GM21526 (cell line): ENCODE measurements around the gene CCDC87.
A peak's percentile ranks its signal among the peaks of the same experiment; 100 is the strongest.
"Not testable (repeated sequence)": the region's sequence is repeated elsewhere in the genome, so short reads cannot be mapped to it uniquely, and the experiment has no call there.

Experiments
- ATAC-seq: cut with Tn5 transposase; IDR thresholded peaks from one replicate; pipeline ENCODE4 v1.9.1; 2021; ENCODE audit warnings: moderate library complexity; ENCODE audit not compliant: unreplicated experiment, low FRiP score

Gene CCDC87

DNA sequence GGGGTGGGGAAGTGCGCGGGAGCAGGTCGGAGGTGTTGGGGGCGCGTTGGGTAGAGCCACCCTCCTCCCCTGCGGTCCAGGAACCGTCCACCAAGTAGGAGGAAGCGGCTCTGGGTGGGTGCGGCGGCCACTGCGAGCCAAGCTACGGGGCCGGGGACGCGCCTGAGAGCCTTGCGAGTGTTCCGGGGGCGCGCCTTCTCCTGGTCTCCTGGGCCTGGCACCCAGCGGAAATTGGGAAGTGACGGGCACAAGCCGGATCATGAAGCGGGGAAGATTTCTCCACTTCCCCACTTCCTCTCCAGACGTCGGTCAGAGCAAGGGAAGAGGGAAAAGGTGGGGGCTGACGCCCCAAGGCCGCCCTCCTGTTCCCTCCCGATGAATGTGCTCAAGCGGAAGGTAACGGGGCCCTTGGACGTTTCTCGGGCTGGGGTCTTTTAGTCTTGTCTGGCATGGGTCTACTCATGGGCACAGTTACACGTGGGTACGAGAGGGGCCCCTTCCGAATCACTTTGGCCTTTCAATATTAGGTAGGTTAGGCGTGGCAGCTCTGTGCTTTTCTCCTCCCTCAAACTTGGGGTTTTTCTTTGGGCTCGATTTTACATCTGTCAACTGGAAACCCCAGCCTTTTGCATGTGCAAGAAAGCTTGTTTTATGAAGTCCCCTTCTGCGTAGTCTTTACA lies 24.4 kb upstream of the CCDC87 start:
- peak; percentile 4 for ATAC-seq

DNA sequence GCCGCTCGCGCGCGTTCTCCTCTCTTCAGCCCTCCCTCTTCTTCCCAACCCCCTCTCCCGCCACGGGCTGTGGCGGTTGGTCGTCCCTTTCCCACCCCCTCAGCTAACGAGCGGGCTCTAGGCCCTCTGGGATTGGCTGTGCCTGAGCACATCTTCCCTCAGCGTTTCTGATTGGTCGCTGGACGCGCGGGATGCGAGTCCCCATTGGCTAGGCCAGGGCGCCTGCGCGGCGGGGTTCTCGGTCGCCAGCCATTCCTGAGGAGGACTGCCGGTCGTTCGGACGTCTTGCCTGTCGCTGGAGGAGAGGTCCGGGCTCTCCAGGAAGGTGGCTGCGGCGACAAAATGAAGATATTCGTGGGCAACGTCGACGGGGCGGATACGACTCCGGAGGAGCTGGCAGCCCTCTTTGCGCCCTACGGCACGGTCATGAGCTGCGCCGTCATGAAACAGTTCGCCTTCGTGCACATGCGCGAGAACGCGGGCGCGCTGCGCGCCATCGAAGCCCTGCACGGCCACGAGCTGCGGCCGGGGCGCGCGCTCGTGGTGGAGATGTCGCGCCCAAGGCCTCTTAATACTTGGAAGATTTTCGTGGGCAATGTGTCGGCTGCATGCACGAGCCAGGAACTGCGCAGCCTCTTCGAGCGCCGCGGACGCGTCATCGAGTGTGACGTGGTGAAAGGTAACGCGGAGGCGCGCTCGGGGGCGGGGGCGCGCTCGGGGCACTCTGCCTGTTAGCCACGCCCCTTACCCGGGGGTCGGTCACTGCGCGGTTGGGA lies 23.7 kb upstream of the CCDC87 start, which contains the start of gene RBM14:
RBM14 (plus strand) TSS at position 252 of the 776 bp plus-strand sequence; CDS start at position 343, 91 bp downstream.
- peak; percentile 76 for ATAC-seq

DNA sequence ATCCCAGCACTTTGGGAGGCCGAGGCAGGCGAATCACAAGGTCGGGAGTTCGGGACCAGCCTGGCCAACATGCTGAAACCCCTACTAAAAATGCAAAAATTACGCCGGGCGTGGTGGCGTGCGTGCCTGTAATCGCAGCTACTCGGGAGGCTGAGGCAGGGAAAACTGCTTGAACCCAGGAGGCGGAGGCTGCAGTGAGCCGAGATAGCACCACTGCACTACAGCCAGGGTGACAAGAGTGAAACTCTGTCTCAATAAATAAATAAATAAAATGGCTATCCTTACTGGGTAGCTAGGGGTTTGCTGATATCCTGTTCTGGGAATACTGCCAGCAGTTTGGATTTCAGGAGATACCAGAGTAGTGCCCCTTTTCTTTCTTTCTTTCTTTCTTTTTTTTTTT lies 21.2 kb upstream of the CCDC87 start:
- ATAC-seq = no peak

DNA sequence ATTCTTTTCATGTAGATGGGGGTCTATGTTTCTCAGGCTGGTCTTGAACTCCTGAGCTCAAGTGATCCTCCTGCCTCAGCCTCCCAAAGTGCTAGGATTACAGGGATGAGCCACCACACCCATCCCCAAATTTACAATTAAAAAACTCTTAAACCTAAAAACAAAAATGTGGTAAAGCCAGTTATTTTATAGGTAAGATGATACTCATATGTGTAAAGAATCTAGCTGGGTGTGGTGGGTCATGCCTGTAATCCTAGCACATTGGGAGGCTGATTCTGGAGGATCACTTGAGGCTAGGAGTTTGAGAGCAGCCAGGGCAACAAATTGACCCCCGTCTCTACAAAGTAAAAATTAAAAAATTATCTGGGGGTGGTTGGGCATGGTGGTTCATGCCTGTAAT lies 19.6 kb upstream of the CCDC87 start:
- ATAC-seq = no peak

DNA sequence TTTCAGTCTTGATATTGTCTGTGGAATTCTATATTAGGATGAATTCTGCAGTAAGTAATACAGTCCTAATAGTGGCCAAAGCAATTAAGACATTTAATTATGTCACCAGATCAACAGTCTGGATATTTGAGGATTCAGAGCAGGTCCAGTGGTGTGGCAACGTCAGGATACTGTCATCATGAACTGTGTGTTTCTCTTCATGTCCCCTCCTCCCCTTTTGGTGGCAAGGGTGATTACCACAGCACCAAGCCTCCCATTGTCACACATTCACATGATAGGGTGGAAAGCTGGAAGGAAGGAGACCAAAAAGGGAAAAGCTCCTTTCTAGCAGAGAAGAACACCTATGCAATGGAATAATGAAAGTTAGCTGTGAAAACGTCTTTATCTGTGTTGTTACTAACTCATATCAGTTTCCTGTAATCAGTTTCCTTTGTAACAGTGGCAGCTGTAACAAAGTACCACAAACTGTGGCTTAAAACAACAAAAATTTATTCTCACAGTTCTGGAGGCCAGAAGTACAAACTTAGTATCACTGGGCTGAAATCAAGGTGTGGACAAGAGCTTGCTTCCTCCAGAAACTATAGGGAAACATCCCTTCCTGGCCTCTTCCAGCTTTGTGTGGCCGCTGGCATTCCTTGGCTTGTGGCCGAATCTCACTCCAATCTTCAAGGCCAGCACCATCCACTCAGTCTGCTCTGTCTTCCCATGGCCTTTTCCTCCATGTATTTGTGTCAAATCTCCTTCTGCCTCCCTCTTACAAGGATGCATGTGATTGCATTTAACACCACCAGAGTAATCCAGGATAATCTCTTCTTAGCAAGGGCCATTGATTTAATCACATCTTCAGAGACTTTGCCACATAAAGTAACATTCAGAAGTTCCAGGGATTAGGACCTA lies 17.1 kb upstream of the CCDC87 start:
- no peak for ATAC-seq

DNA sequence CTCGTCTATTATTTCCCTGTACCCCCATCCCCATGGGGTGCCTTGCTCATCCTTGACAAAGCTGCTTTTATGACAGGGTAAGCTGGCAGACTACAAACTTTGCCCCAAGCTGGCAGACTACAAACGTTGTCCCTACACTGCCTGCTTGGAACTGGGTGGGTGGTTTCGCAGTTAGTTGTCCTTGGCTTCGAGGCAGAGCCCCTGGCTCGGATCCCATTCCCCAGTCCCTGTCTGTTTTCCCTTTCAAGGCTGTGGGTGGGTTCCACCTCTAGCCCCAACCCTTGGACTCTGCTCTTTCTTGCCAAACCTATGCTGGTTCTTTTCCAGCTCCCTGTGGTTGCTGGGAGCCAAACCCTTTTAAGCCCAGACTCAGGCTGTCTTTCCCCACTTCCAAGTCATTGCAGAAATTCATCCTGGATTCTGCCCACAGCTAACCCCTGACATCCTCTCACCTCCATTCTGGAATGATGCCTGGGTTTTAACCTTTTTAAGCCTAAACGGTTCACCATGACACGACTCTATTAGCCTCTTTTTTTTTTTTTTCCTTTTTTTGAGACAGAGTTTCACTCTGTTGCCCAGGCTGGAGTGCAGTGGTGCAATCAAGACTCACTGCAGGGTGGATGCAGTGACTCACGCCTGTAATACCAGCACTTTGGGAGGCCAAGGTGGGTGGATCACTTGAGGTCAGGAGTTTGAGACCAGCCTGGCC lies 14.4 kb upstream of the CCDC87 start:
- no peak for ATAC-seq

DNA sequence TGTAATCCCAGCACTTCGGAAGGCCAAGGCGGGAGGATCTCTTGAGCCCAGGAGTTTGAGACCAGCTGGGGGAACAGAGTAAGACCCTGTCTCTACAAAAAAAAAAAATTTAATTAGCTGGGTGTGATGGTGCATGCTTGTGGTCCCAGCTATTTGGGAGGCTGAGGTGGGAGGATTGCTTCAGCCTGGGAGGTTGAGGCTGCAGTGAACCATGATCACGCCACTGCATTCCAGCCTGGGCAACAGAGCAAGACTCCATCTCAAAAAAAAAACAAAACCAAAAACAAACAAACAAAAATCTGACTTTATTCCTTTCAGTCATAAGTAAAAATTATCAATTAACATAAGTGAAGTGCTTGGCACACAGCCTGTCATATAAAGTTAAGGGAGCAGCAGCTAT lies 13.7 kb upstream of the CCDC87 start:
- not testable (repeated sequence) for ATAC-seq

DNA sequence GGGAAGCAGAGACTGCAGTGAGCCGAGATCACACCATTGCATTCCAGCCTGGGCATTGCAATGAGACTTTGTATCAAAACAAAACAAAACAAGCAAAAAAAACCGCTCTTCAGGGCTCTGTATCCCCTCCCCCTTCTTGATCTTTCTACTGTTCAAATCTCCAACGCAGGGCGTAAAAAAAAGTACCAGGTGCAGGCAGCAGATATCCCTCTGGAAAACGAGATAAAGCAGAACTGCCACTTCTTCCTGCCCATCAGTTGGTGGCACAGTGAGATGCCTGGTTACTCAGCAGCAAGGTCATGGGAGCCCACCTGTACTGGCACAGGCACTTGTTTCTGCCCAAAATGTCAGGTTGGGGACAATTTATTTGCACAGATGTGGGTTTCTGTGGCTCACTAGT lies 11.3 kb upstream of the CCDC87 start:
- no peak for ATAC-seq

DNA sequence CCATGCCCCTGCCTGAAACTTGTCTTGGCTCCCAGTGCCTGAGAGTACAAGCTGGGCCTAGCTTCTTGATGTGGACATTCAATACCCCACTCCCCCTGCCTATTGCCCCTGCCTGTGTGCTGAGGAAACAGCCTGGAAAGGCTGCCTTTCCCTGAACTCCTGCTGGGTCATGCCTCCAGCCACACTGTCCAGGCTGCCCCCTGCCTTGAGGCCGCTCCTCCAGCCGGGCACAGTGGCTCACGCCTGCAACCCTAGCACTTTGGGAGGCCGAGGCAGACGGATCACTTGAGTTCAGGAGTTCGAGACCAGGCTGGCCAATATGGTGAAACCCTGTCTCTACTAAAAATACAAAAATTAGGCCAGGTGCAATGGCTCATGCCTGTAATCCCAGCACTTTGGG lies 10.2 kb upstream of the CCDC87 start:
- ATAC-seq = no peak

DNA sequence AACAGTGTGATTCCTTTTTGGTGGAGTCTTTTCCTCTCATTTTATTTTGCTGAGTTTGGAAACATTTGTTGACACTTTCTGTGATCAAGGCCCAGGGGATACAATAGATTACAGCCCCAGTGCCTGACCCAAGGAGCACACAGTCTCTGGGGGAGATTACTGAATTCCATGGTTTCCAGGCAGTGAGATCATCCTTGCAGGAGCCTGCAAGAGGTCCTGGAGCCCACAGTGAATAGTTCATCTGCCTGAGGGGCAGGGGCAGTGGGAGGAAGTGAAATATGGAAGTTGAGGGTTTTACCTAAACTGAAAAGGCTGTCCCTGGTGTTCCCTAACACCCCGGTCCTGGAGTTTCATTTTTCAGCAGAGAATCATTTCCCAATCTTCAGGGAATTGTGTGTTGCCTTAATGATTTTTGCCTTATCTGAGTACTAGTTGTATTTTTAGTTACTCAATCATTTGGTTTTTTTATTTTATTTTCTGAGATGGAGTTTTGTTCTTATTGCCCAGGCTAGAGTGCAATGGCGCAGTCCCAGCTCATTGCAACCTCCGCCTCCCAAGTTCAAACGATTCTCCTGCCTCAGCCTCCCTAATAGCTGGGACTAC lies 7.9 kb upstream of the CCDC87 start:
- ATAC-seq = no peak

DNA sequence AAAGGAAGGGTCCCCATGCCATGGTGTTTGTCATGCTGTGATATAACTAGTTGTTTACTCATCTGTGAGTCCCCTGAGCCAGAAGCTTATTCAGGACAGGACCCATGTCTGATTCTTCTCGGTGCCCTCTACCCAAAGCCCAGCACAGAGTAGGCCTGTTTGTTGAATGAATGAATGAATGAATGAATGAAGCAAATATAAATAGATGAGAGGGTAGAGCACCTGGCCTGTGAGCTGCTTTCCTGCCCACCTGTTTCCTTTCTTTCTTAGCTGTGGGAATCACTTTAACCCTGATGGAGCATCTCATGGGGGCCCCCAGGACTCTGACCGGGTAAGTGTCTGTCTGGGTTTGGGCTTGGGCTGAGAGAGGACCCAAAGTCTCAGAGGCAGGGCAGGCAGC lies 7.4 kb upstream of the CCDC87 start:
- ATAC-seq = no peak

DNA sequence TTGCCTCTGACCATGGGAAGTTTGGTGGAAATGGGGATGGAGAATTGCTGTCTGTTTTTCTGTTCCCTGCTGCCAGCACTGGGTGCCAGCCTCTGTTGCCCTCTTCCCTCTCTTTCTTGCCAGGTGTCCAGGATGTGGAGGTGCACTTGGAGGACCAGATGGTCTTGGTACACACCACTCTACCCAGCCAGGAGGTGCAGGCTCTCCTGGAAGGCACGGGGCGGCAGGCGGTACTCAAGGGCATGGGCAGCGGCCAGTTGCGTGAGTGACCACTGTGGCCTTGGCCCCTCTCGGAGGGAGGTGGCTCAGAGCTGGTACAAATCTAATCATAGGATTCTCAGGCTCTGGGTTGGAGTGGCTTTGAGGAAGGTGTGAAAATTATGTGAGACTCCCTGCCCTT lies 6.1 kb upstream of the CCDC87 start:
- ATAC-seq = no peak

DNA sequence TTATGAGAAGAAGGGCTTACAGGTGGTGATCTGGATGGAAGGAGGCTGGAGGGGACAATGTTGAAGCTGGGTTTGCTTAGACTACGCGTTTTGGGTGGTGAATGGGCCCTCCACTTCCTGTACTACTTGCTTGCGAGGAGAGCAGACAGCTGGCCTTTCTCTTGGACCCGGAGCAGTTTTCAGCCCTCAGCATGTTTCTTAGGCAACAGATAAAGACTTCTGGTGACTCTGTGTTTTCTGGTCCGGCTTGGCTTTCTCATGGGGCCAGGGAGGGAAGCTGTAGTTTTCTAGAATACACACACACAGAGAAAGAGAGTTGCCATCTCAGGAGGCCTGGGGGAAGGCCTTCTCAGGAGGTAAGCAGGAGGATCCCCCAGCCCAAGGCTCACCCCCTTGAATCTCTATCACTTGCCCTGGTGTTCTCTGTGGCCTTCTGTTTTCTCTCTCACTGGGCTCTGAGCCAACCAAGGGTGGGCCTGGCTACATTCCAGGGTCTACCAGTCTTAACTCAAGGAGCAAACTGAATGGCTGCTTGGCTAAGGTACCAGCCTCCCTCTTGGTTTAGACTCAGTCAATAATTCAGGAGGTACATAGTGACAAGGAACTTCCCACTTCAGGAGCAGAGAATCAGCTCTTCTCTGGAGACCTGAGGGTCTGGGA lies 2.5 kb upstream of the CCDC87 start:
- ATAC-seq = no peak

DNA sequence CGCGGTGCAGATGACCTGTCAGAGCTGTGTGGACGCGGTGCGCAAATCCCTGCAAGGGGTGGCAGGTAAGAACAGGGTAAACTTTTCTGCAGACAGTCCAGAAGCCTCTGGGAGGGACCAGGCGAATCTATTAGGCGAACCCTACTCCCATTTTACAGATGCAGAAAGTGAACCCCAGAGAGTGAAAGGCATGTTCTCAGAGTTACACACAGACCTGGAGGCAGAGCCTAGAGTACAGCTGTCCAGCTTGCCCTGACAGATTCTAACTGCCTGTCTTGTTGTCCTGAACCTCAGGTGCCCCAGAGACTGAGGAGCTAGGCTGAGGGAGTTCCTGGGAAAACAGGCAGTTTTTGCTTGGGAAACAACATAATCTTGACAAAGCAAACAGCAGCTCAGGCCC lies 787 bp upstream of the CCDC87 start:
- ATAC-seq = no peak

DNA sequence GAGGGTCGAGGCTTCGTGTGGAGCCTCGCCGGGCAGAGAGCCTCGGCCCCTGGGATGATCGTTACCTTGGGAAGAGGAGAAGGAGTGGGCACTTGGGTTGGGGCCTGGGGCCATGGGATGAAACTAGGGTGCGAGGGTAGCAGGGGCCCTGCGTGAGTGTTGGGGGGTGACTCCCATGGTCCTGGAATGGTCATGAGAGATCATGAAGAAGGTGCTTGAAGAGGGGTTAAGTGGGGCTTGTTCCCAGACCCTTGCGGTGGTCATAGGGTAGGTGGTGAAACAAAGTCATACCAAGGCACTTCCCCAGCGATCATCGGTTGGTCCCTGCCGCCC lies 406 bp upstream of the CCDC87 start:
- peak; percentile 25 for ATAC-seq

DNA sequence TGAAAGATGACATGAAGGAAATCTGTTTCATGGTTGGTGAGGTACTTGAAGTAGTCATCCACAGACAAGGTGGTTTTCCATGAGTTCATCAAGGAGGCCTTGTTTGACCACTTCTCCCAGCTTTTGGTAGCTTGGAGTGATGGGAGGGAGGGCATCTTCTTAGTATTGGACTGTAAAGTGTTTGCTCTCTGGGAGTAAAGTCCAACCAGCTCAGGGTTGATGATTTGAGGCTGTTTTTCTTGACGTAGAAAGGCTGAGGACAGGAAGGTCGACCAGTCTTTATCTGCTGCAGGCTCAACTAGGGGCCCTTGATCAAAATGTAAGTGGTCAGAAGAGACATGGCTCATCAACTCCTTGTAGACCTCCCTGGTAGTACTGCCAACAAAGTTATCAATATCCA lies 1.7 kb downstream of the CCDC87 start:
- no peak for ATAC-seq

DNA sequence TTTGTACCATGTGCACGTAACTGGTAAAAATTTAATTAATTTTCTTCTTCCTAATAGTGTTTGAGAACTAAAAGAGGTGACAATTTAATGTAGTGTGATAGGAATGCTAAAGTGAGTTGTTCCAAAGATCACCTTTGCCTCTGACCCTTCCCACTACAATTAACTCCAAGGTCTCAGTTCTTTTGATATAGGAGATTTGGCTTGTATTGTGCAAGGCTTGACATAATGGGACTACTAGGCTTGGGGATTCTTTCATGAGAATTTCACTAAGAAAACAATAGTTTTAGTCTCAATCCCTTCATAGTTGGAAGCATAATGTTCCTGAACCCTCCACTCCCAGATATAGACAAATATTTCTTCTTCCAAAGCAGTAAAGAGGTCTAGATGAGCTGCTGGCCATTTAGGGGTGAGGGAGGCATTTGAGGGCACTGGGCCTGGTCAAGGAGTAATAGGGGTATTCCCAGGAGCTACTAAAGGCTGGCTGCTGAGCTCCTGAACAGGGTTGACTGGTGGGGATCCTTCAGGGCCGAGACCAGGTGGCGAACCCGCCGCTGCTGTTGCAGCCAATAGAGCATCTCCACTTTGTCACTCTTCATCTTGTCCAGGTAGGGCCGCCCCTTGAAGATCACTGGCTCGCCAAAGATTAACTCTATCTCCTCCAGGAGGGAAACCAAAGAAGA lies 2.7 kb downstream of the CCDC87 start:
- ATAC-seq = no peak

DNA sequence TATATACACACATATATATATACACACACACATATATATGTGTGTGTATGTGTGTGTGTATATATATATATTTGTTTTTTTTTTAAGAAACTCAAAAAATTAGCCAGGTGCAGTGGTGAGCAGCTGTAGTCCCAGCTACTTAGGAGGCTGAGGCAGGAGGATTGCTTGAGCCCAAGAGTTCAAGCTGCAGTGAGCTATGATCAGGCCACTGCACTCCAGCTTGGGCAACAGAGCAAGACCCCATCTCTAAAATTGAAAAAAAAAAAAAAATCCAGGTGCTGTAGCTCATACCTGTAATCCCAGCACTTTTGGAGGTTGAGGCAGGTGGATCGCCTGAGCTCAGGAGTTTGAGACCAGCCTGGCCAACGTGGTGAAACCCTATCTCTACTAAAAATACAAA lies 3.5 kb downstream of the CCDC87 start:
- ATAC-seq = not testable (repeated sequence)

DNA sequence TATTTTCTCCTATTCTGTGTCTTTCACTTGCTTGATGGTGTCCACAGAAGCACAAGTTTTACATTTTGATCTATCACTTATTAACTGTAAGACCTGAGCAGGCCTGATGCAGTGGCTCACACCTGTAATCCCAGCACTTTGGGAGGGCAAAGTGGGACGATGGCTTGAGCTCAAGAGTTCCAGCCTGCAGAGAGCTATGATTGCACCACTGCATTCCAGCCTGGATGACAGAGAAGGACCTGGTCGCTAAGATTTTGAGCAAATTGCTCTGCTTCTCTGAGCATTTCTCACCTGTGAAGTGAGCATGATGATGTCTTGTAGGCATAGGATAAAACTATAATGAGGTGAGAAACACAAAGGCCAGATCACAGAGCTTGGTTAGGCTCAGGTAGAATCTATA lies 6.7 kb downstream of the CCDC87 start:
- ATAC-seq = no peak
